WI38 (cell line): ENCODE results near the gene TGFB2.
A peak's percentile ranks its signal among the peaks of the same experiment; 100 is the strongest.

Source experiments
- H3K4me3 ChIP-seq: 2 replicates; pipeline ENCODE4 v1.5.1; 2011; ENCODE audit warnings: low read depth, mild to moderate bottlenecking, control low read depth, low read length
- TF ChIP-seq, protein P1 (sequence below): IDR thresholded peaks from 2 replicates; pipeline ENCODE4 v1.5.1; 2012; ENCODE audit warnings: low read depth, mild to moderate bottlenecking, control low read depth, low read length

TGFB2 gene

DNA sequence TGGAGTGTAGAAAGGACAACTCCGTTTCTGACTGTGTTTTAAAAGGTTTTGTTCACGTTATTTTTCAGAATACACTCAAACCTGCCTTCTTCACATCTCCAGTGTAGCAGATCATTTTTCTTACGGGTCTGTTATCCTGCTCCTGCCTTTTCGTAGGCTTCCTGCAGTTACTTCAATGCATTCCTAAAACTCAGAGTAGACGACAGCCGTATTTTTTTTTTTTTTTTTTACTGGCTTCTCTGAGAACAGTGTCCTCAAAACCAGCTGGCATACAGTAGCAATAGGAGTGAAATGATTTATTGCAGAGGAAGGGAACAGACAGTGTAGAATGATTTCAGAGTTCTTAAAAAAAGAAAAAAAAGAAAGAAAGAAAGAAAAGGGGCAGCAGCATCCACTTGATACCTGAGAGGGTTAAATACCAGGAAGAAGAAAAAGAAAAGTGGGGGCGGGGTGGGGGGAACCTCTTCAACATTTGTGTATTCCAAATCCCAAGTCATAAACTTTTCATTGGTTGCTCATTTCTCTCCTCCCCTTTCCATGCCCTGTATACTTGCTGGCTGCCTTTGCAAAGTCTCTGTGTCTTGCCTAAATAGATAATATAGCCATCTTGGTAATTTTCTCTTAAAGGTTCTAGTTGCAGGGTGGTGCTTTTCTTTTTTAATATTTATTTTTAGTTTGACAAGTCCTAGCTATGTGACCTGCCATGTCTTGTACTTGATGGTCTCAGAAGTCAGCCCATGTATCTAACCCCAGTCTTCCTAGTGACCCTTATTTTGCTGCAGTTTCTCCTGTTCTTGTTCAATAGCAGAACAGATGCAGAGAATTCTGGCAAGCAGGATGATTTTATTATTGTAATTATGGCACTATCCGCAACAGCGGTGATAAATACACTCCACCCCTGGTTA lies 2.8 kb downstream of the TGFB2 start:
- H3K4me3 ChIP-seq: peak overlapping the region; percentile 69
- TF ChIP-seq, protein P1, sequence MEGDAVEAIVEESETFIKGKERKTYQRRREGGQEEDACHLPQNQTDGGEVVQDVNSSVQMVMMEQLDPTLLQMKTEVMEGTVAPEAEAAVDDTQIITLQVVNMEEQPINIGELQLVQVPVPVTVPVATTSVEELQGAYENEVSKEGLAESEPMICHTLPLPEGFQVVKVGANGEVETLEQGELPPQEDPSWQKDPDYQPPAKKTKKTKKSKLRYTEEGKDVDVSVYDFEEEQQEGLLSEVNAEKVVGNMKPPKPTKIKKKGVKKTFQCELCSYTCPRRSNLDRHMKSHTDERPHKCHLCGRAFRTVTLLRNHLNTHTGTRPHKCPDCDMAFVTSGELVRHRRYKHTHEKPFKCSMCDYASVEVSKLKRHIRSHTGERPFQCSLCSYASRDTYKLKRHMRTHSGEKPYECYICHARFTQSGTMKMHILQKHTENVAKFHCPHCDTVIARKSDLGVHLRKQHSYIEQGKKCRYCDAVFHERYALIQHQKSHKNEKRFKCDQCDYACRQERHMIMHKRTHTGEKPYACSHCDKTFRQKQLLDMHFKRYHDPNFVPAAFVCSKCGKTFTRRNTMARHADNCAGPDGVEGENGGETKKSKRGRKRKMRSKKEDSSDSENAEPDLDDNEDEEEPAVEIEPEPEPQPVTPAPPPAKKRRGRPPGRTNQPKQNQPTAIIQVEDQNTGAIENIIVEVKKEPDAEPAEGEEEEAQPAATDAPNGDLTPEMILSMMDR: no peak

DNA sequence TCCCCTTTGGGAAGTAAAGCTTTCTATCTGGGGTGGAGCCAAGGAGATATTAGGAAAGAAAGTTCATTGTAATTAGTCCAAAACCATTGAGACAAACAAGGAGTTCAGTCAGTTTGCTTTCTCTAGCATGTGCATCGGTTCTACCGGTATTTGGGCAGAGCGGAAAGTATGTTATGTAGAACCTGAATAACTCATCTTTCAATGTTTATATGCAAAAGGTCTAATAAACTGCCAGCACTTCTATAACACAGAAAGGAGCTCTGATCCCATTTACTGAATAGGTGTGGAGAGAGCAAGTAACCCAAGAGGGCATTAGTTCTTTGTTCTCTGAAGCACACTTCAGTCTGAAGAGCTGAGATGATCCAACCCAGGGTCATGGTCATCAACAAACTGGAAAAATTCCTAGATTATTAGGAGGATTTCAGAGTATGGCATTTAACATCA lies 3.5 kb downstream of the TGFB2 start:
- TF ChIP-seq, protein P1: no peak
- peak overlapping the region; percentile 69 for H3K4me3 ChIP-seq

DNA sequence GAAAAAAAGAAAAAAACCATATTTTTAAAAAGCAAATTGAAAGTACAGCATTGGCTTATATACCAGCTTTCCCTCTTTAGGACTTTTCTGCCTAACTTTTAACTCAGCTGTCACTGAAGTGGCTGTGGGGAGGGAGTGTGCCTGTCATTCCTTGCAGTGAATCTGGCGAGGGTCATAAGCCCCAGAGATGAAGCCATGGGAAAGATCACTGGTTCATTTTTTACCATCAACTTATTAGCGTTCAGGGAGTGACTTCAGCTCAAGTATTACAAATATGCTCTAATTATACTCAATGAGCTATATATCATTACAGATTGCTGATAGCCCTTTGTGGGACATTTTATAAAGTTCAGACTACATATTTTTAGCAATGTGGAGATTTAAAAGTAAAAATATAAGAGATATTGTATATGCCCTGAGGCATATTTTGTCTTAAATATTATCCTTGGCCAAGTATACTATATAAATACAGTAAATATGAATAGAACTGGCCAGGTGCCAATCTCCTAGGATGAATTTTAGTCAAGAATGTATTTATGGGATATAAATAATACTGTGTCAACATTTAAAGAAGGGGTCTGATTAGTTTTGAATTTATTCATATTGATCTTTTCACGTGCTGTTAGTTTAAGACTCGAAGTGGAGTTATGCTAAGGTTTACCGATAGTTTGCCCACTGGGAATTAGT lies 4.4 kb downstream of the TGFB2 start:
- TF ChIP-seq, protein P1: no peak
- peak overlapping the region; percentile 69 for H3K4me3 ChIP-seq

DNA sequence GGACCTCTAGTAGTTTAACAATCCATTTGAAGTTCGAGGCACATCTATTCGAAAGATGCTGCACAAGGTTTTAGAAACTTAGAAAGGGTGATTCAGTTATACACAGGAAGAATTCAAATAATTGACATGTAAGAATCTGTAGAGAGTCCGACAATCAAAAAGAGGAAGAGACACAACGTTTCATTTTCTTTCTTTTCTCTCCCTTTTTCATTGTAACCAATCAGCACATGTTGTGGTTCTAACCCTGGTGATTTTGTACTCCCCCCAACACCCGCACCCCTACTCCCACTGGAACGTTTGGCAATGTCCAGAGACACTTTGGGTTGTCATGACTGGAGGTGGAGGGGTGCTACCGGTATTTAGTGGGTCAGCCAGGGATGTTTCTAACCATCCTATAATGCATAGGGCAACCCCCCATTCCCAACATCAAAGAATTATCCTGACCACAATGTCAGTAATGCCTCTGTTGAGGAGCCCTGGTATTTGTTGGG lies 4.9 kb downstream of the TGFB2 start:
- TF ChIP-seq, protein P1: no peak

DNA sequence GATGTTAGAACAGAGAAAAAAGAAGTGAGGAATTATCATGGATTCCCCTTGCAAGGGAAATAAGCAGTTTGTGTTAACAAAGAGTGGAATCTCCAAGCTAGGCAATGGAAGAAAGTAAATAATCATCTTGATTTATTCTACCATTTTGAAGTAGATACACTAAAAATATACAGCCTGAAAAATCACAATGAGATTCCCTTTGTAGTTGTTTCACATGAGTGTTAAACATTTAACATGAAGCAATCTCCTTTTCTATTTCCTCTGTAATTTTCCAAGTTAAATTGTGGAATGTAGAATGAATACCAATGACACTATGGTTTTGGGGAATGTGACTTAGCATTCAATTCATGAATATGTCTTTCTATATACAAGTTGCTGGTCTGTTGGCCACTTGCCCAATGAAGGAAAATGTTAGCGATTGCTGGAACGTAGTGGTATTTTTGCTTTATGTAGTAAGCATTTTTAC lies 5.7 kb downstream of the TGFB2 start:
- TF ChIP-seq, protein P1: no peak
- H3K4me3 ChIP-seq: peak overlapping the region; percentile 55

More for the DNA sequence above, 4.9 kb downstream of the TGFB2 start:
- peak overlapping the region; percentile 69 for H3K4me3 ChIP-seq

DNA sequence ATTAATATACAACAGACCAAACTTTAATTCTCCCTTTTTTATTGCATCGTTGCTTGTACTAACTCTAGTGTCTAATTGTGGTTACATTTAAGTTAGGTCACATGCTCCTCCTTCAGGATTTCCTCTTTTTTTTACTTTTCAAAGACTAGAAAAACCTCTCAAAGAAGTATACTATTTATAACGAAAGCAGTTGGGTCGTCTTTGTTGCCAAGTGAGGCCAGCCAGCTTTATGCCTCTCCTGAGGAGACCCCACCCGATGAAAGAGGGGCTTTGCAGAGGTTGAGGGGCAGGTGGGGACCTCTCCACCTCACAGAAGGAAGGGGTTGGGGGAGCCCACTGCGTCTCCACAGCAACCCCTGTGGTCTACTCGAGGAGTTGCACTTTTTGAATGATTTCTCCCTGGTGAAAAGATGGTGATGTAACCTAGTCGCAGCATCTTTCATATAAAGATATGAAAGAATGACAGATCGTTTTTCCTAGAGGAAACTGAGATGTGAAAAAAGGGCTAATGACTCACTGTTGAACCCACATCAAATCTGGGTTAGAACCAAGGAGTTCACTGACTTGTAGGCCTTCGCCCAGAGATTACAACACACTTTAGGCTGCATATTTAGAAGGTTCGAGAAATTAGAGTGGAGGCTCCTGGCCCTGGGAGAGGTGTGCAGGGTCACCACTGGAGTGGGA lies 6.4 kb downstream of the TGFB2 start:
- TF ChIP-seq, protein P1: peak; percentile 61
- peak overlapping the region; percentile 55 for H3K4me3 ChIP-seq
